Duodenal mucosa (tissue), 2 donors: ENCODE data around the gene MAP3K4.

Experiments used
- H3K27ac ChIP-seq: one replicate; pipeline ENCODE4 v1.7.0; 2013; ENCODE audit warnings: low read depth, low read length
- H3K27me3 ChIP-seq, 2 donors: one replicate each; pipeline ENCODE4 v1.7.0; 2013; ENCODE audit warnings: low read length in 2 of 2, control low read depth in 1 of 2; ENCODE audit not compliant: insufficient read depth in 2 of 2, control insufficient read depth in 1 of 2
- H3K36me3 ChIP-seq, 2 donors: one replicate each; pipeline ENCODE4 v1.7.0; 2013; ENCODE audit warnings: low read length in 2 of 2, control low read depth in 1 of 2; ENCODE audit not compliant: insufficient read depth in 2 of 2, control insufficient read depth in 1 of 2
- H3K4me1 ChIP-seq, 2 donors: one replicate each; pipeline ENCODE4 v1.7.0; 2013; ENCODE audit warnings: low read length in 2 of 2, control low read depth in 1 of 2; ENCODE audit not compliant: insufficient read depth in 2 of 2, control insufficient read depth in 1 of 2
- H3K4me3 ChIP-seq, 2 donors: one replicate each; pipeline ENCODE4 v1.7.0; 2013; ENCODE audit warnings: low read length in 2 of 2, low read depth in 1 of 2
- H3K9ac ChIP-seq, 2 donors: one replicate each; pipeline ENCODE4 v1.7.0; 2013; ENCODE audit warnings: low read length in 2 of 2, low read depth in 1 of 2
- H3K9me3 ChIP-seq, 2 donors: one replicate each; pipeline ENCODE4 v1.7.0; 2013; ENCODE audit warnings: low read length in 2 of 2, control low read depth in 1 of 2; ENCODE audit not compliant: control insufficient read depth in 1 of 2

Gene MAP3K4

GRCh38 chr6:161152907-161153662 is 161.5 kb downstream of the MAP3K4 start:
- Histone ChIP-seq H3K27ac (no peak overlapping the region), H3K4me1 (no peaks in the 10 kb centered on the region), H3K36me3 (no peaks in the 10 kb centered on the region), H3K4me3 (no peak overlapping the region), H3K9ac (no peak overlapping the region), H3K27me3 (no peaks in the 10 kb centered on the region), H3K9me3 (no peaks in the 10 kb centered on the region)

- H3K27ac ChIP-seq = no peak overlapping the region
- H3K36me3 ChIP-seq = no peaks in the 10 kb centered on the region
- no peak overlapping the region for H3K4me3 ChIP-seq
- no peaks in the 10 kb centered on the region for H3K27me3 ChIP-seq
- H3K9ac ChIP-seq = no peak overlapping the region
- H3K9me3 ChIP-seq = no peaks in the 10 kb centered on the region
- no peaks in the 10 kb centered on the region for H3K4me1 ChIP-seq
These were observed 162.2 kb downstream of the MAP3K4 start for GRCh38 chr6:161153725-161154124.

DNA sequence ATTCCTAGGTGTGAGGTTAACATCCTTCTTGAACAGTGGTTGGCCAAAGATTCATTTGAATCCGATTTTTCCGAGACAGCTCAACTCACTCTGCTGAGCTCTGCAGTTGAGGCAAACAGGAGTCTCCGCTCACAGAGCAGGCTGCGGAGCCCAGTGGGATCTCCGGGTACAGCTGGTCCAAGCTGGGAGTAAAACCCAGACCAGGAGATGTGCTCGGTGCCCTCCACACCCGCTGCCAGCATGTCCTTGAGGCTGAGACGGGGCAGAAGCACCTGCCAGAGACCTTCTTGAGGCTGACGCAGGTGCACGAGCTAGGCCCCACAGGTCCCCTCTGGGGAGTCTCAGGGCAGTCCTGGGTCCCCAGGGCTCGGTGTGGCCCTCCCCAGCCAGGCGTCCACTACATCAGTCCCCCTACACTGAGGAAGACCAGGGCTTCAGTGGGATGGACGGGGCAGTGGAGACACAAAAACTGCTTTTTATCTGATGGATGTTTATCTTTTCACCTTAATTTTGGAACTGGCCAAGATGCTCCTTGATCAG is 163.3 kb downstream of the MAP3K4 start:
- Histone ChIP-seq H3K9ac (no peak overlapping the region), H3K27ac (no peak overlapping the region), H3K27me3 (no peaks in the 10 kb centered on the region), H3K4me1 (no peaks in the 10 kb centered on the region), H3K4me3 (no peak overlapping the region), H3K9me3 (no peaks in the 10 kb centered on the region), H3K36me3 (no peaks in the 10 kb centered on the region)

- Histone ChIP-seq H3K4me1 (no peaks in the 10 kb centered on the region), H3K9me3 (no peaks in the 10 kb centered on the region), H3K4me3 (no peak overlapping the region), H3K27ac (no peak overlapping the region), H3K27me3 (no peaks in the 10 kb centered on the region), H3K9ac (no peak overlapping the region), H3K36me3 (no peaks in the 10 kb centered on the region)
These were observed 169.6 kb downstream of the MAP3K4 start for GRCh38 chr6:161161121-161161520.

DNA sequence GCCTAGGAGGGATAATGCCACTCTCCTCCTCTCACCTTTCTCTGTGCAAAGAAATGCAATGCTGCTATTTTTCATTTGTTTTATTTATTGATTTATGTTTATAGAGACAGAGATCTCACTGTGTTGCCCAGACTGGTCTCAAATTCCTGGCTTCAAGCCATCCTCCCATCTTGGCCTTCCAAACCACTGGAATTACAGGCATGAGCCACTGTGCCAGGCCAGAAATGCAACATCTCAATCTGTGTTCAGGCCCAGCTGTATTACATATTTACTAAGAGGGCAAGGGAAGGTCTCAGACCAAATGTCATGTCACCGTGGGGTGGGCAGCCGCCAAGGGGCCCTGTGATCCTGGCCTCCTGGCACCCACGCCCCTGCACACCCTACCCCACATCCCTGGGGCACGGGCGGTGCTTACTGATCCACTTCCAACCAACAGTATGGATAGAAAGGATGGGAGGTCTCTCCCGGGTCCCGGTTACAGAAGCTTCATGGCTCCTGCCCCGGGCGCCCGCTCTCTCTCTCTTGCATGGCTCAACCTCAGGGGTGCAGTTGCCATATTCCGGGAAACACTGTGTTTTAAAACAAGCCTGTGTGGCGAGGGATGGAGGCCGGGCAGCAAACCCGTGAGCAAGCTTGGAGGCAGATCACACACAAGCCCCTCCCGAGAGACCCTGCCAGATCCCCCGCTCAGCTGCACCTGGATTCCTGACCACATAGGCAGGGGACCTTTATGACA is 170.5 kb downstream of the MAP3K4 start:
- no peaks in the 10 kb centered on the region for H3K9me3 ChIP-seq
- H3K27me3 ChIP-seq = no peaks in the 10 kb centered on the region
- H3K4me1 ChIP-seq = no peaks in the 10 kb centered on the region
- H3K4me3 ChIP-seq = no peak overlapping the region
- no peak overlapping the region for H3K27ac ChIP-seq
- H3K9ac ChIP-seq = no peak overlapping the region
- H3K36me3 ChIP-seq = no peaks in the 10 kb centered on the region

GRCh38 chr6:161162722-161163121 is 171.2 kb downstream of the MAP3K4 start:
- Histone ChIP-seq H3K9ac (no peak overlapping the region), H3K4me1 (no peaks in the 10 kb centered on the region), H3K27ac (no peak overlapping the region), H3K9me3 (no peaks in the 10 kb centered on the region), H3K27me3 (no peaks in the 10 kb centered on the region), H3K36me3 (no peaks in the 10 kb centered on the region), H3K4me3 (no peak overlapping the region)

DNA sequence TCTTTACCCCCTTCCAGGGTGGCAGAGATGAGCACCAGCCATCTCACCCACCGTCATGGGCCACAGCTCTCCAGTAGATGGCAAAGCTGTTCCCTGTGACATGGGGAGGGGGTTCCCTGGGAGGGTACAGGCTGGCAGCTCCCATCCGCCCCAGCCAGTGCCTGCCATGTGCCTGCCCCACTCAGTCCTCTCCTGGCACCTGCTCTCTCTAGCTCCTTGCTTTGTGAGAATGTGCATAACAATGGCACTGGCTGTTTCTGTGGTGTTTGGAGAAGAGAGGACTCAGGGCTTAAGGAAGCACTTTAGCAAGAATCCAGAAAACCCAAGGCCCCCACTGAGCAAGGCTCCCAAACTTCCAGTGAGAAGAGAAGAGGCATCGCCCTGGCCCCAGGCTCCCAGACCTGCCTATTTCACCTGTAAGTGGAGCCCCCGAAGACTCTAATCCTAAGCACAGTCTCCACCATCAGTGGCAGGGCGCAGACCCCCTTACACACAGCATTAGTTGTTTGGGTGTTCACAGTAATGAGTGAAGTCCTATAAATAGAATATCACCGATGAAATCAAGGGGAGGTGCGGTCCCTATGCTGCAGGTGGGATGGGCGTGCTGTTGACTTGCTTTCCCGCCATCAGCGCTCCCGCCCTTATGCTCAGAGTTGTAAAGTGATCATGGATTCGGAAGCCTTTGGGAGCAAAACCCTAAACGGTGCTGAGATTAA is 172.1 kb downstream of the MAP3K4 start:
- Histone ChIP-seq H3K9me3 (no peaks in the 10 kb centered on the region), H3K27ac (no peak overlapping the region), H3K4me1 (no peaks in the 10 kb centered on the region), H3K27me3 (no peaks in the 10 kb centered on the region), H3K36me3 (no peaks in the 10 kb centered on the region), H3K4me3 (no peak overlapping the region), H3K9ac (no peak overlapping the region)

DNA sequence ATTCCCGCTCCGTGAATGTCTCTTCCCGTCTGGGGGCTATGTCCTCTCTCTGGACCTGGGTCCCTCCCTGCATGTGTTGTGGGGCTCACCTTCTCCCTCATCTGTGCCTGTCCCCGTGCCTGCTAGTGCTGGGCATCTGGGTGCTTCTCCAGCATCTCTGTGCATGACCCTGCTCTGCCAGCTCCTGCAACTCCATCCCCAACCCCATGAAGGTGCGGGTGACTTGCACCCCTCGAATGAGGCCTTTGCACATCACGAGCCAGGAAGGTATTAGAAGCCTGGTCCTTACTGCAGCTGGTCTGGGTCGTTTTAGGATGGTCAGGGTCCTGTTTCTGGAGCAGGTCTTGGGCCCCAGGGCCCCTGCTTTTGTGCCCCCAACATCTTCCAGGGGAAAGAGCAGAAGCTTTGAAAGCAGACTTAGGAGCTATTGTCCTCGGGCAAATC is 172.6 kb downstream of the MAP3K4 start:
- H3K9ac ChIP-seq = no peak overlapping the region
- H3K36me3 ChIP-seq = no peaks in the 10 kb centered on the region
- H3K9me3 ChIP-seq = no peaks in the 10 kb centered on the region
- no peaks in the 10 kb centered on the region for H3K4me1 ChIP-seq
- H3K4me3 ChIP-seq = no peak overlapping the region
- H3K27ac ChIP-seq = no peak overlapping the region
- H3K27me3 ChIP-seq = no peaks in the 10 kb centered on the region

DNA sequence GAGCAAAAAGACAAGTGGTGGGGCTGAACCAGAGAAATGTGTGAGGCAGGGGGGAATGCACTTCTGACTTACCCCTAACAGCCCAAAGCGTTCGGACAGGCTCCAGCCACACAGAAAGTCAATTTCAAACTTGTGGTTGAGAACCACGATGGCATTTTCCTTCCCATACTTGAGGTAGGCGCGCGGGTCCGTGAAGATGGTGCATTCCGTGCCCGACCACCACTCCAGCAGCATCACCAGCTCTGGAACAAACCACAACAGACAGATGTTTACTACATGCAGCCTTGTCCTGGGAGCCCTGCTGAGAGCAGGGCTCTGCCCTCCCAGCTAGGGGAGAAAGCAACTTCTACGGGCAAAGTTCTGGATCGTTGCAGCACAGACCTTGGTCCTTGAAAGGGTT is 174.6 kb downstream of the MAP3K4 start:
- no peak overlapping the region for H3K27ac ChIP-seq
- H3K27me3 ChIP-seq = no peaks in the 10 kb centered on the region
- no peaks in the 10 kb centered on the region for H3K36me3 ChIP-seq
- H3K9me3 ChIP-seq = no peaks in the 10 kb centered on the region
- H3K4me3 ChIP-seq = no peak overlapping the region
- H3K9ac ChIP-seq = no peak overlapping the region
- no peaks in the 10 kb centered on the region for H3K4me1 ChIP-seq

- no peaks in the 10 kb centered on the region for H3K27me3 ChIP-seq
- H3K36me3 ChIP-seq = no peaks in the 10 kb centered on the region
- H3K9ac ChIP-seq = no peak overlapping the region
- no peaks in the 10 kb centered on the region for H3K4me1 ChIP-seq
- H3K4me3 ChIP-seq = no peak overlapping the region
- no peaks in the 10 kb centered on the region for H3K9me3 ChIP-seq
- no peak overlapping the region for H3K27ac ChIP-seq
These were observed 175.1 kb downstream of the MAP3K4 start for GRCh38 chr6:161166677-161167076.
